KBM-7 (cell line): ENCODE measurements around the gene DMRTB1.
"Not testable (repeated sequence)": the region's sequence is repeated elsewhere in the genome, so short reads cannot be mapped to it uniquely, and the experiment has no call there.

ENCODE experiments used
- DNase-seq: peaks from one replicate; pipeline ENCODE4 v3.0.0-alpha.2; 2015
- in situ Hi-C: fragments of 300-500 bp; cut with MboI; formaldehyde crosslinking; loops from 2 replicates; pipeline ENCODE4 v1.14.3; 2020; ENCODE audit warnings: low sequenced_read_pairs, low pct_unique_long_range_greater_than_20kb, mixed read lengths

Gene DMRTB1

GRCh38 chr1:53432611-53433010 is 26.6 kb upstream of the DMRTB1 start:
- in situ Hi-C loops, result no loop called here

GRCh38 chr1:53434405-53435007 is 24.7 kb upstream of the DMRTB1 start:
- in situ Hi-C loops, DNase-seq: not testable (repeated sequence)

More at GRCh38 chr1:53432611-53433010, 26.6 kb upstream of the DMRTB1 start:
- no peak for DNase-seq

GRCh38 chr1:53435151-53435550 is 24.0 kb upstream of the DMRTB1 start:
- no peak for DNase-seq

GRCh38 chr1:53438427-53439336 is 20.5 kb upstream of the DMRTB1 start:
- DNase-seq, result no peak
- in situ Hi-C loops, result no loop called here

More at GRCh38 chr1:53435151-53435550, 24.0 kb upstream of the DMRTB1 start:
- in situ Hi-C loops, result no loop called here

GRCh38 chr1:53439337-53440207 is 19.6 kb upstream of the DMRTB1 start:
- in situ Hi-C loops, result no loop called here
- DNase-seq, result no peak

GRCh38 chr1:53440633-53441032 is 18.6 kb upstream of the DMRTB1 start:
- in situ Hi-C loops, result no loop called here

GRCh38 chr1:53442299-53442698 is 16.9 kb upstream of the DMRTB1 start:
- peak; percentile 38 for DNase-seq
- in situ Hi-C loops, result no loop called here

More at GRCh38 chr1:53440633-53441032, 18.6 kb upstream of the DMRTB1 start:
- no peak for DNase-seq

- in situ Hi-C loops, result no loop called here
- DNase-seq, result no peak
These were observed 13.1 kb upstream of the DMRTB1 start for GRCh38 chr1:53446051-53446450.

GRCh38 chr1:53447413-53447812 is 11.8 kb upstream of the DMRTB1 start:
- in situ Hi-C loops, result no loop called here
- no peak for DNase-seq

- no peak for DNase-seq
- in situ Hi-C loops, result no loop called here
These were observed 10.9 kb upstream of the DMRTB1 start for GRCh38 chr1:53448241-53448841.

GRCh38 chr1:53449021-53449420 is 10.2 kb upstream of the DMRTB1 start:
- in situ Hi-C loops, result no loop called here

GRCh38 chr1:53449693-53450092 is 9.5 kb upstream of the DMRTB1 start:
- no peak for DNase-seq
- in situ Hi-C loops, result no loop called here

More at GRCh38 chr1:53449021-53449420, 10.2 kb upstream of the DMRTB1 start:
- DNase-seq, result no peak

GRCh38 chr1:53450225-53450624 is 9.0 kb upstream of the DMRTB1 start:
- peak; percentile 40 for DNase-seq
- in situ Hi-C loops, result no loop called here

- DNase-seq, result peak; percentile 27
- in situ Hi-C loops, result no loop called here
These were observed 5.2 kb upstream of the DMRTB1 start for GRCh38 chr1:53454019-53454418.

GRCh38 chr1:53455364-53455991 is 3.7 kb upstream of the DMRTB1 start:
- in situ Hi-C loops, result no loop called here
- no peak for DNase-seq

GRCh38 chr1:53458634-53459033 is 565 bp upstream of the DMRTB1 start:
- DNase-seq, result no peak
- in situ Hi-C loops, result no loop called here

GRCh38 chr1:53460211-53460634 is 1.0 kb downstream of the DMRTB1 start:
- no peak for DNase-seq
- in situ Hi-C loops, result no loop called here

GRCh38 chr1:53460666-53461322 is 1.6 kb downstream of the DMRTB1 start:
- in situ Hi-C loops, result no loop called here
- no peak for DNase-seq
